ENCODE measurements around the gene ADRA2B.

DNA sequence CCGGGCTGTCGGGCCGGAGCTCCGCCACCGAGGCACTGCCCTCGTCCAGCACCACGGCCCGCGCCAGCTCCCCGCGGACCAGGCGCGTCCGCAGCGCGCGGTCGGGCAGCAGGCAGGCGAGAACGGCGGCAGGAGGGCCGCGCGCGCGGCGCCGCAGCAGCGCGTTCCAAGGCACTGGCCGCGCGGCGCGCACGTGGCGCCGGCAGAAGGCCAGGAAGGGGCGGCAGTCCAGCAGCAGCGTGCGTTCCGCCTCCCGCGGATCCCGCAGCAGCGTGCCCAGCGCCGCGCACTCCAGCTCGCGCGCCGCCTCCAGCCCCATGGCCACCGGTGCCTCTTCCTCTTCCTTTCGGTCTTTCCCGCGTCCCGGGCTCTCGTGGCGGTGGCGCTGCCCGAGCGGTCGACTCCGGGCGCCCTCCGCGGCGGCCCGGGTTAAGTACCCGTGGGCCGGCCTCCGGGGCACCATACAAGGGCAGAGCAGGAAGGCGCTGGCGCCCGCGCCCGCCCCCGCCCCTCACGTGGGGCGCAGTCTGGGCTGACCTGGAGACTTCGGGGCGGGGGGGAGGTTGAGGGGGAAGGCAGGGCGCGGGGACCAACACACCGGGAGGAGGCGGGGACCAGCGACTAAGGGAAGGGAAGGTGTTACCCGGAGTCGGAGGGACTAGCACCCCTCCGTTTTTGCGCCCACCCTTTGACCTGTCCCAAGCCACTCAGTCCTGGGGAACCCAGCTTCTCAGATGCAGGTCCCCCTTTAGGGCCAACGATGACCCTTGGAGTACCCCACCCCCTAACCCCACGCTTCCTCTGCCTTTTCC lies 28.9 kb upstream of the ADRA2B start, which contains the start of gene DUSP2:
- TF ChIP-seq, protein P1, sequence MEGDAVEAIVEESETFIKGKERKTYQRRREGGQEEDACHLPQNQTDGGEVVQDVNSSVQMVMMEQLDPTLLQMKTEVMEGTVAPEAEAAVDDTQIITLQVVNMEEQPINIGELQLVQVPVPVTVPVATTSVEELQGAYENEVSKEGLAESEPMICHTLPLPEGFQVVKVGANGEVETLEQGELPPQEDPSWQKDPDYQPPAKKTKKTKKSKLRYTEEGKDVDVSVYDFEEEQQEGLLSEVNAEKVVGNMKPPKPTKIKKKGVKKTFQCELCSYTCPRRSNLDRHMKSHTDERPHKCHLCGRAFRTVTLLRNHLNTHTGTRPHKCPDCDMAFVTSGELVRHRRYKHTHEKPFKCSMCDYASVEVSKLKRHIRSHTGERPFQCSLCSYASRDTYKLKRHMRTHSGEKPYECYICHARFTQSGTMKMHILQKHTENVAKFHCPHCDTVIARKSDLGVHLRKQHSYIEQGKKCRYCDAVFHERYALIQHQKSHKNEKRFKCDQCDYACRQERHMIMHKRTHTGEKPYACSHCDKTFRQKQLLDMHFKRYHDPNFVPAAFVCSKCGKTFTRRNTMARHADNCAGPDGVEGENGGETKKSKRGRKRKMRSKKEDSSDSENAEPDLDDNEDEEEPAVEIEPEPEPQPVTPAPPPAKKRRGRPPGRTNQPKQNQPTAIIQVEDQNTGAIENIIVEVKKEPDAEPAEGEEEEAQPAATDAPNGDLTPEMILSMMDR (IDR thresholded peaks at IDR 0.05; ENCODE audit: low read length): no peak
- TF ChIP-seq EZH2 (IDR thresholded peaks at IDR 0.05; ENCODE audit: borderline replicate concordance, low read length): no peak

Measured in OCI-LY1 (cell line).